HTR-8/SVneo (cell line): ENCODE data around the gene PTPRH.
"Not testable (repeated sequence)": the region's sequence is repeated elsewhere in the genome, so short reads cannot be mapped to it uniquely, and the experiment has no call there.

Experiments used
- DNase-seq: peaks from one replicate; pipeline ENCODE4 v3.0.0; 2011; ENCODE audit warnings: low spot score, mixed read lengths; ENCODE audit not compliant: insufficient read length
- FAIRE-seq: peaks from 2 replicates; lab custom pipeline; 2011; peaks lifted over from hg19 to GRCh38; lab: Jason Lieb, UNC

The PTPRH gene

GRCh38 chr19:55226273-55226672 lies 17.0 kb upstream of the PTPRH start:
- FAIRE-seq, result no peak
- DNase-seq, result no peak

- FAIRE-seq (no peak), DNase-seq (no peak)
Observed at GRCh38 chr19:55225415-55225958, 16.2 kb upstream of the PTPRH start.

GRCh38 chr19:55224679-55225414 lies 15.5 kb upstream of the PTPRH start:
- DNase-seq, FAIRE-seq: not testable (repeated sequence)

- no peak for DNase-seq
- no peak for FAIRE-seq
Observed at GRCh38 chr19:55224038-55224665, 14.9 kb upstream of the PTPRH start.

GRCh38 chr19:55223291-55224037 lies 14.2 kb upstream of the PTPRH start:
- FAIRE-seq, result peak; percentile 75
- no peak for DNase-seq

- FAIRE-seq (no peak), DNase-seq (no peak)
Observed at GRCh38 chr19:55220525-55220924, 11.2 kb upstream of the PTPRH start.

- DNase-seq, result peak; percentile 97
- FAIRE-seq, result peak; percentile 57
Observed at GRCh38 chr19:55216461-55217198, 7.3 kb upstream of the PTPRH start.

- FAIRE-seq (no peak), DNase-seq (no peak)
Observed at GRCh38 chr19:55213547-55213946, 4.2 kb upstream of the PTPRH start.

GRCh38 chr19:55212447-55212846 lies 3.1 kb upstream of the PTPRH start:
- FAIRE-seq, result no peak
- peak; percentile 33 for DNase-seq

GRCh38 chr19:55209693-55210472 lies 582 bp upstream of the PTPRH start:
- FAIRE-seq, result no peak
- peak; percentile 53 for DNase-seq

GRCh38 chr19:55206664-55207500 lies 2.4 kb downstream of the PTPRH start:
- peak; percentile 96 for DNase-seq
- FAIRE-seq, result no peak

GRCh38 chr19:55202199-55202598 lies 7.1 kb downstream of the PTPRH start:
- not testable (repeated sequence) for DNase-seq, FAIRE-seq

GRCh38 chr19:55199620-55200204 lies 9.6 kb downstream of the PTPRH start:
- FAIRE-seq (no peak), DNase-seq (no peak)

GRCh38 chr19:55198651-55199050 lies 10.7 kb downstream of the PTPRH start:
- FAIRE-seq, result no peak

GRCh38 chr19:55197528-55197927 lies 11.8 kb downstream of the PTPRH start:
- FAIRE-seq (no peak), DNase-seq (no peak)

More at GRCh38 chr19:55198651-55199050, 10.7 kb downstream of the PTPRH start:
- DNase-seq, result no peak

GRCh38 chr19:55196803-55197202 lies 12.5 kb downstream of the PTPRH start:
- DNase-seq, result no peak
- FAIRE-seq, result no peak

GRCh38 chr19:55193481-55193880 lies 15.8 kb downstream of the PTPRH start:
- no peak for DNase-seq
- FAIRE-seq, result no peak

- DNase-seq, result peak; percentile 96
- FAIRE-seq, result peak; percentile 95
Observed at GRCh38 chr19:55189403-55189835, 19.9 kb downstream of the PTPRH start.
